Bone marrow (tissue), 2 donors: ENCODE measurements around the gene CTSO.
"Not testable (repeated sequence)": the region's sequence is repeated elsewhere in the genome, so short reads cannot be mapped to it uniquely, and the experiment has no call there.

Experiments
- DNase-seq, 2 donors: peaks; one replicate each; lab custom pipeline; 2025; lab: John Stamatoyannopoulos, UW

The CTSO gene

DNA sequence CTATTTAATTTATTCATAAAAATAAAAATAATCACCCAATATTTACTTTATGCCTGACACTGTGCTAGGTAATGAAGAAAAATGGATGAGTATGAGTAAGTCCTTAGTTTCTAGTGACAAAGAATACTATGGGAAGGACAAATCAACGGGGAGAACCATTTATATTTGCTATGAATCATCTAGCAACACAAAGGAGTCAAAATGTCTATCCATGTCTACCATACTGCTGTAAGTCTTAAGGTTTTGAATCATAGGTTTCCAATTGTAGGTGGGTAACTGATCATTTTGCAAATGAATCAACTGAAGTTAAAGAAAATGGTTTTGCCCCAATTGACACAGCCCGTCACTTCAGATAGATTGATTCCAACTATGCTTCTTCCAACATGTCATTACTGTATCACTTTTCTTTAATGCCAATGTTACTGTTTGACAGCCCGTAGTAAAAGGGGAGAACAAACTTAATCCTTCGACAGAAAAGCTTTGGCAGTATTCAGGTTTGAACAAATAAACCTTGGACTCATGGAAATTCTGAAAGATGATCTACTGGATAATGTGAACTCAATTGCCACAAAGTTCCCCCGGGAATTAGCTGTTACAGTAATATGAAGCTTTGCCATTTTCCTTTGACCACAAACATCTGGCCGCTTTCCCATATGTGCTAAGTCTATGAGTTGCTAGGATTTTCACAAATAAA is 47.0 kb downstream of the CTSO start:
- no peak for DNase-seq

DNA sequence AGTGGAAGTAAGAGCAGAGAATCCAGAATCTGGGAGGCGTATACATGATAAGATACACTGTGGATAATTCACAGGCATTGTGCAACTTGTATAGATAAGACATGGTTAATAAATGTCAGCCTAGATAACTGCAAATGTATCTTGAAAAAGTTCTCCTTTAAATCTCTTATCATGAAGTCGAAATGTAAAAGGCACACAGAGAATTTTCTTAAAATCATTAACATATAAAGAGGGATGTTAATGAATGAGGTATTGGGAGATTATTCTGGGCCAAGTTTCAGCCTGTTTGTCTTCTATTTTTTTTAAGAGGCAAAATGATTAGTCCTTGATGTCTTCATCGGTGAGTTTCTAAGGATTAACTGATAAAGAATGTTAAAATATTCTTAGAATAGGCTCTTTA is 49.3 kb downstream of the CTSO start:
- DNase-seq = no peak

DNA sequence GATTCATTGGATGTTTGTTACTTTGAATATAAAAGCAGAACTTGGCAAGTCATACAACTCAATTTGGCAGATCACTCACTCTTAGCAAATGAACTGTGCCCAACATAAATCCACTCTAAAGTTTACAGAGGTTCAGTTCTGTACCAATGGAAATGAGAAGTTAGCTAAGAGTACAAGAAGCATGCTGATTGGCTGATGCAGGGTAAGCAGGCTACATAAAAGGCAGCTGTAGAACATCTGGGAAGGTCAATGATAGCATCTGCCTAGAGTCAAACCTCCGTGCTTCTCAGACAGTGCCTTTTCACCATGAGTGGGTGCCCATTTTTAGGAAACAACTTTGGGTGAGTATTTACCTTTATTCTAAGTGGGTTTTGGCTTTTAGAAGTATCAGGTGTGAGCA is 50.2 kb downstream of the CTSO start, which contains the start of gene TDO2:
Gene TDO2 (plus strand): TSS at position 244 of the 400 bp plus-strand sequence. CDS start 63 bp downstream, at position 307.
- no peak for DNase-seq

DNA sequence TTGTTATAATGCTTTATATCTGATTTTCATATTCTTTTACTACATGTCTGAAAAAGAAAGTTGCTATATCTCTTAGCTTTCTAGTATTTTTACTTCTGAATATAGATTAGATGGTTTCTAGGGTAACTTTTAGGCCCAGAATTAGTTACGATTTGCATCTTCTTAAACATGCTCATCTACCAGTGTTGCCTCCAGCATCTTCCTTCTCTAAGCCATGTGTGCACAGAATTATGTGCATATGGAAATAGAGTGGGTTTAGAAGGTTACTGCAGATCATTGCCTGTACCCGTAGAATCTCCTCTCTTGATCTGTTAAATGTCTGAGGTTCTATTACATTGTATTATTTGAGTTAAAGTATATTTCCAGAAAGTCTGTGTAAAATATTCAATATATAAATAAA is 52.7 kb downstream of the CTSO start:
- no peak for DNase-seq

DNA sequence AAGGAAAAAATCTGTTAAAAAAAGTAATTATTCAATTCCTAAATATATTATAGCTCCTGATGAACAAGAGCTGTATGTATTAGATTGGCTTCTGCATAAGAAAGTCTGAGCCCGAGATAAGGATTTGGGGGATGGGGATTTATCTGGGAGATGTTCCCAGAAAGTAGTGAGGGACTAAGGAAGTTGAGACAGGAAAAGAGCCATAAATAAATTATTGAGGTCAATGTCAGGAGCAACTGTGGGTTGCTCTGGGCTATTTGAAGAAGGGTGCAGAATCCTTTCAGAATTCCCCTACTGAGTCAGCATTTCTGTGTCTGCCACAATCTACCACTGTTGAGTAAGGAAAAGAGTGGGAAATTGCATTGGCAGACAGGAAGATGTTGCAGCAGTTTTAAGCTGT is 53.3 kb downstream of the CTSO start:
- no peak for DNase-seq

DNA sequence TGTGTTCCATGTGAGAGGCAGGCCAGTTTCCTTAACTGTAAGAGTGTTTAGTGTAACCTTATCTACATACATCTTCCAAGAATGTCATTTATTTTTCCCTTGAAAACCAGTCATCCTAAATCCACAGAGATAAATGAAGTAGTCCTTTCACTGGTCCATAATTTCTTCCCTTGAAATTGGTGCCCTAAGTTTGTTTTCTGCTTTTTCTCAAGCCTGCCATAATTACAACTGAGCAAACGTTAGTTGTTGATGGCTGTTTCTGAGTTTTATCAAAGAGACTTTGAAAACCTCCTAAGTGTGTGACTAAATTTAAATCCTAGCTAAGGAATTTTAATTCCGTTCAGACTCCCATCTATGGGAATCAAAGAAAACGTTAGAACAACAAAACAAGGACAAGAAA is 53.8 kb downstream of the CTSO start:
- DNase-seq = no peak

DNA sequence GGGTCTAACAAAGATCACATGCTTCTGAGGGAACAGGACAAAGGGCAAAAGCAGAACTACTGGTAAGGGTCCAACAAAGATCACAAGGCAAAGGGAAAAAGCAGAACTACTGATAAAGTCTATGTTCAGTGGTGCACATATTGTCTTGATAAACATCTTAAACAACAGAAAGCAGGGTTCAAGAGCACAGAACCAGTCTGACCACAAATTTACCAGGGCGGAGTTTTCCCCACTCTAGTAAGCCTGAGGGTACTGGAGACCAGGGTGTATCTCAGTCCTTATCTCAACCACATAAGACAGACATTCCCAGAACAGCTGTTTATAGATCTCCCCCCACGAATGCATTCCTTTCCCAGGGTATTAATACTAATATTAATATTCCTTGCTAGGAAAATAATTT is 55.3 kb downstream of the CTSO start:
- not testable (repeated sequence) for DNase-seq

DNA sequence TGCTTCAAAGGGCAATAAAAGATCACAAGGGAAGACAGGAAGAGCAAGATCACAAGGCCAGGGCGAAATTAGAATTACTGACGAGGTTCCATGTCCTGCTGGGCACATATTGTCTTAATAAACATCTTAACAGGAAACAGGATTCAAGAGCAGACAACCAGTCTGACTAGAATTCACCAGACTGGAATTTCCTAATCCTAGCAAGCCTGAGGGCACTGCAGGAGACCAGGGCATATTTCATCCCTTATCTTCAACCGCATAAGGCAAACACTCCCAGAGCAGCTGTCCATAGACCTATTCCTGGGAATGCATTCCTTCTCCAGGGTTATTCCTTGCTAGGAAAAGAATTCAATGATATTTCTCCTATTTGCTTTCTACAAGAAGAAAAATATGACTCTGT is 62.6 kb downstream of the CTSO start:
- no peak for DNase-seq

DNA sequence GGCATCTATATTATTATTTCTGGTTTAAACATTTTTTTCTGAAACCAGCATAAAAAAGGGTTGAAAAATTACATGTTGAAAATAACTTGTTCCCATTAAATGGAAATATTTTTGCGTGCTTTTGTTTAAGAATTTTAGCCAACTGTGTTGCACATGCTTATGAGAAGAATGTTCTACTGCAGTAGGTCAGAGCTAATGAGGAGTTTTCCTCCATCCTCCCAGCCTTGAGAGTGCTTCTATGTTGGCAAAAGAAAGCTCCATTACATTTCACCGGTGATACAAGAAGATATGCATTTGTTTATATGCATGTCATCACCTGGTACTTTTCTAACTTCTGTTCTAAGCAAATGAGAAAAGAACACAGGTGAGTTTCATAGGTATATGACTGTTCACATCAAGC is 63.7 kb downstream of the CTSO start:
- no peak for DNase-seq

DNA sequence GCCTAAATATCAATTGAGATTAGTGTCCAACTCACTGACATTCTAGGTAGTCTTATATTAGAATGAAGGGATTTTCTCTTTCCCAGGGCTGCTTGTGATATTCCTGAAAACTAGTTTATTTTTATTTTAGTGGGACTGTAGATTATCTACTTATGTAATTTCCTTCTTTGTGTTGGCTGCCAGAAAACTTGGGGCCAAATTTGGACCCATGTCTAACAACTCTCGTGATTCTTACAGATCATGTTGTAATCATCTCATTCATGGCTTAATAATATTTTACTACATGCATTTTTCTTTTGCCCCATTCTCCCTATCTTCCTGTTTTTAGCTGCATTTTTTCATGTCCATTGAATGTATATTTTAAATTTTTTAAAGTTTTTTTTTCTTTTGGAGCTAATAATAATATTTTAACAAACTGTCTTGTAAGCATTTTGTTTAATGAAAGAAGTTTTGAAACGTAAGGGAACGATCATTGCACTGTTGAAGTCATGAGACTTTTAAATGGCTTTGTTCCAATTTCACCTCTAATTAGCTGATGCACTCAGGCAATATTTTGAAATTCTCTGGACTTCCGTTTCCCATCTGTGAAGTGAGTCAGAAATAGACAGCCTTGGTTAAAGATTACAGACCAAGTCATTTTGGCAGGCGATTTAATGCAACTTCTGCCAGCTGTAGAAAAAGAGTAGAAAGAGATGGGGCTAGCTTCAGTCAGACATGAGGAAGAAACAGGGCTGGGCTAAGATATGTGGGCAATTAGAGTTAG is 64.5 kb downstream of the CTSO start:
- no peak for DNase-seq

DNA sequence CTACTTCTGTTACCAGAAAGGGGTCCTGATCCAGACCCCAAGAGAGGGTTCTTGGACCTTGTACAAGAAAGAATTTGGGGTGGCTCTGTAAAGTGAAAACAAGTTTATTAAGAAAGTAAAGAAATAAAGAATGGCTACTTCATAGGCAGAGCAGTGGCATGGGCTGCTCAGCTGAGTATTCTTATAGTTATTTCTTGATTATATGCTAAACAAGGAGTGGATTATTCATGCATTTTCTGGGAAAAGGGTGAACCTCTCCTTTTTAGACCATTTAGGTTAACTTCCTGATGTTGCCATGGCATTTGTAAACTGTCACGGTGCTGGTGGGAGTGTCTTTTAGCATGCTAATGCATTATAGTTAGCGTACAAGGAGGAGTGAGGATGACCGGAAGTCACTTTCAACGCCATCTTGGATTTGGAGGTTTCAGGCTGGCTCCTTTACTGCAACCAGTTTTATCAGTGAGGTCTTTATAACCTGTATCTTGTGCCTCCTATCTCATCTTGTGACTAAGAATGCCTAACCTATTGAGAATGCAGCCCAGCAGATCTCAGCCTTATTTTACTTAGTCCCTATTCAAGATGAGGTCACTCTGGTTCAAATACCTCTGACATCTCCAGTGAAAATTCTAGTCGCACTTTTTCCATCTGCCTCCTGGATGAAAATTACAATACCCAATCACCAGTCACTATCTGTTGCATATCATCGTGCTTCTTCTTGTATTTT is 65.7 kb downstream of the CTSO start:
- no peak for DNase-seq

DNA sequence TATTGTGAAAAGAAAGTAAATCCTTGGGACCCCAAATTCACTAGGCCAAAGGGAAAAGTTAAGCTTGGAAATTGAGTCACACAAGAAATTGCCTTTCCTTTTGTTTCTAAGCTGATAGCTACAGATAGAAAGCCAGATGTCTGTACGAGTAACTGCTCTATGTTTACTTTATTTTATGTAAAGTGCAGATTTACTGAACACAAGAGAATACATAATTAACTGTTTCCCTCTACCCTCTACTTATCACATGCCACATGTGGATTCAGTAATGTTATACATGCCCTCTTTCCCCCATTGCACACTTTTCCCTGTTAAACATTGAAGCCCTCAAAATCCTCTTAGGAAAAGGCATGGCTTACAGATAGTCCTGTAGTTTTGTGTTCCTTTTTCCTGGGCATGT is 66.6 kb downstream of the CTSO start:
- DNase-seq = no peak

DNA sequence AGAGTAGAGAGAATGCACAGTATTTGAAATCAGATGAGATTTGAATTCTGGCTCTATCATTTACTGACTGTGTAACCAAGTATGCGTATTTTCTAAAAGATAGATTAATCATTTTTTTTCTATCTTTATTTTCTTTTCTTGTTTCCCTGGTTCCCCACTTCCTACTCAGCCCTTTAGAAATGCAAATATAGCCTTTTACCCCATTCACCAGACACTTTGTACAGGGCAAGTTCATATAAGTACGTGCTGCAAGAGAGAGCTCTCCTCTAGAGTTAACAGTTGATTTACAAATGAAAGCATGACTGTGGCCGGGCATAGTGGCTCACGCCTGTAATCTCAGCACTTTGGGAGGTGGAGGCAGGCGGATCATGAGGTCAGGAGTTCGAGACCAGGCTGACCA is 68.0 kb downstream of the CTSO start:
- no peak for DNase-seq

DNA sequence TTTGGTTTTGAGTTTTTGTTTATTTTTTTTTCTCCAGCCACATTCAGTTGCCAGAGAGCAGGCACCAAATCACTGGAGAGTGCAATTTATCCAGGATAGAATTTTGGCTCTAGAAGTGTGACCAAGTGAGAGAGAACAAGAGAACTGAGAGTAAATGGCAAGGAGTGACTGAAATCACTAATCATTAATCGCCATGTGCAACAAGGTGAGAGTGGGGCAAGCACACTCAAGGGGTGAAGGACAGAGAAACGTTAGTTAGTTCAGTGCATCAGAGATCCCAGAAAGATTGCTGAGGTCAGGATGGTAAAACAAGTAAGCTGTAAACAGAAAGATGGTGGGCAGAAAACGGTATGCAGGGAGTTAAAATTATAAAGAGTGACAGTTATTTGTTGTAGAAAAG is 69.8 kb downstream of the CTSO start:
- no peak for DNase-seq

DNA sequence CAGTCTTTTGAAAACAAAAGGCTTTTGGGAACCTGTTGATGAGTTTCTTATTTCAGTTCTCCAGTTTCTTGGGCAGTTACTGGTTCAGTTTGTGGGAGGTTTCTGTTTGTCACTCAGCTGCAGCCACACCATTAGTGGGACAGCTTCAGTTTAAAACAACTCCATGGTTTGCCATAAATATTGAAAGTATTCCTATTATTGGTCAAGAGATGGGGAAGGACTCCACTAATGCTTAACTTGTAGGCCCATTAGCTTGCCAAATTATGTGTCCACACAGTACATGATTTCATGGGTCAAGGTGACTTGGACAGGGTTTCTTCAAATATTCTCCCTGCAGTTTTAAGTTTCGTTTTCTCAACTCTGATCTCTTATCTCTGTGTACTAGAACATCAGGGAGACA is 72.1 kb downstream of the CTSO start:
- no peak for DNase-seq

DNA sequence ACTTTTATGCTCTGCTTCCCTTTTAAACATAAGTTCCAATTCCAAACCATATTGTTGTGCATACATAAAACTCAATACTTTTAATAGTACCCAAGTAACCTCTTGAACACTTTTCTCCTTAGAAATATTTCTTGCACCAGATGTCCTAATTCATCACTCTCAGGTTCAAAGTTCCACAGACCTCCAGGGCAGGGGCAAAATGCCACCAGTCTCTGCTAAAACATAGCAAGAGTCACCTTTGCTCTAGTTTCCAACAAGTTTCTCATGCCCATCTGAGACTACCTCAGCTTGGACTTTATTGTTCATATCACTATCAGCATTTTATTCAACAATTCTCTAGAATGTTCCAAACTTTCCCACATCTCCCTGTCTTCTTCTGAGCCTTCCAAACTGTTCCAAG is 73.9 kb downstream of the CTSO start:
- no peak for DNase-seq

DNA sequence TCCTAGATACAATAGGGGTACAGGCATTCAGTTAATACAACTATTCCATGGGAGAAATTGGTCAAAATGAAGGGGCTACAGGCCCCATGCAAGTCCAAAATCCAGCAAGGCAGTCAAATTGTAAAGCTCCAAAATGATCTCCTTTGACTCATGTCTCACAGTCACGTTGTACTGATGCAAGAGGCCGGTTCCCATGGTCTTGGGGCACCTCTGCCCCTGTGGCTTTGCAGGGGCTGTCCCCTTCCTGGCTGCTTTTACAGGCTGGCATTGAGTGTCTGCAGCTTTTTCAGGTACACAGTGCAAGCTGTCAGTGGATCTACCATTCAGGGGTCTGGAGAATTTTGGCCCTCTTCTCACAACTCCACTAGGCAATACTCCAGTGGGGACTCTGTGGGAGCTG is 75.1 kb downstream of the CTSO start:
- no peak for DNase-seq

DNA sequence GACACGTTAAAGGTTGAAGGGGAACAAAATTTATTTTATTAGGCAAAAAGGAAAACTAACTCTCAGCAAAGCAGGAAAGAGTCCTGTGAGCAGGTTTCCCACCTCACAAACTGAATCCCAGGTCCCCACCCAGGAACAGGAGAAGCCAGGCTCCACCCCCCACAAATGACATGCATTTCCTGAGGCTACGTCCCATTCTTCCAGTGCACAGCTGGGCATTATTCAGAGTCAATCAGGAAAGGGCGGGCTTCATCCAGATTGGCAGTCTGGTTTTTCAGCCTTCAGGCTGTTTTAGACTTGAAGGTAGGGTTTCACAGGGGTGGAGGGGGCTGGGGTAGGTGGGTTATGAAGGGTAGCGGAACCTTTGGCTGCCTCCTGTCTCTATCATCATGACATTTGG is 75.7 kb downstream of the CTSO start:
- DNase-seq = no peak

DNA sequence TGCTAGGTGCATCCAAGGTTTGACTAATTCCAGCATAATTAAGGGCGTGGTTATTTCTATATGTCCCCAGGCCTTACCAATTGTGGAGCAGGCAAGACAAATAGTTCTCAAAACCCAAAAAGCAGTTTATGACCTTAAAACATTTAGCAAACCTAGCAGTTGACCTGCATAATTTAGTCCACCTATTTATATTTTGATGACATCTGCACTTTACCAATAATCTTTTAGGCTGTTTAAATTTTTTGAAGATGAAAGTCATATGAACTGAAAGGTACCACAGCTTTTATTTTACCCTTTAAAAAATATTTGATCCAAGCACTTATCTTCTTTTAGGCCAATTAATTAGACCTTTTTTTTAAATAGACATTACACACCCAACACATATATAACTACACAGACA is 77.8 kb downstream of the CTSO start:
- no peak for DNase-seq
